Duodenal mucosa (tissue), 2 donors: ENCODE measurements around the gene CDCP2.
"Not testable (repeated sequence)": the region's sequence is repeated elsewhere in the genome, so short reads cannot be mapped to it uniquely, and the experiment has no call there.

Source experiments
- H3K27ac ChIP-seq: one replicate; pipeline ENCODE4 v1.7.0; 2013; ENCODE audit warnings: low read depth, low read length
- H3K27me3 ChIP-seq, 2 donors: one replicate each; pipeline ENCODE4 v1.7.0; 2013; ENCODE audit warnings: low read length in 2 of 2, control low read depth in 1 of 2; ENCODE audit not compliant: insufficient read depth in 2 of 2, control insufficient read depth in 1 of 2
- H3K36me3 ChIP-seq, 2 donors: one replicate each; pipeline ENCODE4 v1.7.0; 2013; ENCODE audit warnings: low read length in 2 of 2, control low read depth in 1 of 2; ENCODE audit not compliant: insufficient read depth in 2 of 2, control insufficient read depth in 1 of 2
- H3K4me1 ChIP-seq, 2 donors: one replicate each; pipeline ENCODE4 v1.7.0; 2013; ENCODE audit warnings: low read length in 2 of 2, control low read depth in 1 of 2; ENCODE audit not compliant: insufficient read depth in 2 of 2, control insufficient read depth in 1 of 2
- H3K4me3 ChIP-seq, 2 donors: one replicate each; pipeline ENCODE4 v1.7.0; 2013; ENCODE audit warnings: low read length in 2 of 2, low read depth in 1 of 2
- H3K9ac ChIP-seq, 2 donors: one replicate each; pipeline ENCODE4 v1.7.0; 2013; ENCODE audit warnings: low read length in 2 of 2, low read depth in 1 of 2
- H3K9me3 ChIP-seq, 2 donors: one replicate each; pipeline ENCODE4 v1.7.0; 2013; ENCODE audit warnings: low read length in 2 of 2, control low read depth in 1 of 2; ENCODE audit not compliant: control insufficient read depth in 1 of 2

The CDCP2 gene

GRCh38 chr1:54094730-54095105 is 58.1 kb downstream of the CDCP2 start:
- not testable (repeated sequence) for H3K27ac ChIP-seq, H3K9ac ChIP-seq, H3K9me3 ChIP-seq, H3K27me3 ChIP-seq, H3K36me3 ChIP-seq
- Histone ChIP-seq H3K4me3 (peak overlapping the region in 1 of 2 donors; percentile 17), H3K4me1 (peaks cover 26 to 28% of the 10 kb centered on the region in 2 donors)

DNA sequence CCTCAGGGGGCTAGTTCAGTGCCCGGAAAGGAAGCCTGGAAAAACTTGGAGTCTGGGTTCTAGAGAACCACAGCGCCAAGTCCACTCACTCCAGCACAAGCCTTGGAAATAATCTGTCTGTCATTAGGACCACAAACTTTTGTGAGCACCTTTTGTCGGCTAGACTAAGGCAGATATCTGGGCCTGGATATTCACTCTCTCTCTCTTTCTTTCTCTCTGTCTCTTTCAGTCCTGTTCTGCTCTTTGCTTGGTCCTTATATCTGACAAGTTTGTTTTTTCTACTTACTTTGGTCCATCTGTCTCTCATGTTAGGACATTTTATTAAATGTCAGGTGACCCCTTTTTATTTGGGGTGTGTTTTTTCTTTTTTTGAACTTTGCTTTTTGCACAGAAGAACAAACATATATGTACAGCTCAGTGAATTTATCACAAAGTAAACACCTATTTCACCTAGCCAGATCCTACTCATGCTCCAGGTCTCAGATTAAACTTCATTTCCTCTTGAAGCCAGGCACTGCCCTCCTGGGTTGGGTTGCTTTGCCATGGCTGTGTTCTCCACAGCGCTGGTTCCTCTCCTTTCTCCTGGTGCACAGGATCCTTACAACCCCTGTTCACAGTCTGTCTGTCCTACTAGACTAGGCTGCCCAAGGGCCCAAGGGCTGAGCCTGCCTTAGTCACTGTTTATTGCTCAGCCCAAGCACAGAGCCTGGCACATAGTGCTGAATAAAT is 58.6 kb downstream of the CDCP2 start:
- peaks cover 0 to 3% of the 10 kb centered on the region in 2 donors for H3K36me3 ChIP-seq
- H3K27ac ChIP-seq: no peak overlapping the region
- H3K27me3 ChIP-seq: no peaks in the 10 kb centered on the region
- peaks cover 26 to 28% of the 10 kb centered on the region in 2 donors for H3K4me1 ChIP-seq
- peak overlapping the region; percentile 7 to 18 for H3K9ac ChIP-seq
- H3K4me3 ChIP-seq: peak overlapping the region in 1 of 2 donors; percentile 17
- no peaks in the 10 kb centered on the region for H3K9me3 ChIP-seq

DNA sequence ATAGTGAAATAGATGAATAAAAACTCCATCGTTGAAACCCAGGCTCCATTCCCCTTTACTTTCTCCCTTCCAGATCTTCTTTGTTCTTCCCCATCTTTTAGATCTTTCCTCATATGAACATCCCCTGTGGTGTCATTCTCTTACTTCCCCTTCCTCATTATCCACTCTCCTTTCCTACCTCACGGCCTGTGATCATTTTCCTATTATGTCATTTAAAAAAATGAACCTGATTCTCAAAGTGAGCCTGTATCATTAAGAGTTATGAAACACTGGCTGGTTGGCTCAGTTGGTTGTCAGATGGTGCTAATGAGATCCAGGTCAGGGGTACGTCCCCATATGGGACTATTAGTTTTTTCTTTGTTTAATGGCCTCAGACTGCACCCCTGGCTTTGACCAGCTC is 61.1 kb downstream of the CDCP2 start:
- Histone ChIP-seq H3K9ac (no peak overlapping the region), H3K27me3 (no peaks in the 10 kb centered on the region), H3K9me3 (no peaks in the 10 kb centered on the region), H3K36me3 (peaks cover 0 to 3% of the 10 kb centered on the region in 2 donors), H3K4me1 (peaks cover 26 to 28% of the 10 kb centered on the region in 2 donors), H3K4me3 (no peak overlapping the region), H3K27ac (no peak overlapping the region)

- H3K36me3 ChIP-seq: peaks cover 0 to 6% of the 10 kb centered on the region in 2 donors
- no peak overlapping the region for H3K27ac ChIP-seq
- no peaks in the 10 kb centered on the region for H3K27me3 ChIP-seq
- no peaks in the 10 kb centered on the region for H3K9me3 ChIP-seq
- H3K4me3 ChIP-seq: no peak overlapping the region
- no peaks in the 10 kb centered on the region for H3K4me1 ChIP-seq
- no peak overlapping the region for H3K9ac ChIP-seq
Observed at GRCh38 chr1:54088385-54088784, 64.4 kb downstream of the CDCP2 start.

DNA sequence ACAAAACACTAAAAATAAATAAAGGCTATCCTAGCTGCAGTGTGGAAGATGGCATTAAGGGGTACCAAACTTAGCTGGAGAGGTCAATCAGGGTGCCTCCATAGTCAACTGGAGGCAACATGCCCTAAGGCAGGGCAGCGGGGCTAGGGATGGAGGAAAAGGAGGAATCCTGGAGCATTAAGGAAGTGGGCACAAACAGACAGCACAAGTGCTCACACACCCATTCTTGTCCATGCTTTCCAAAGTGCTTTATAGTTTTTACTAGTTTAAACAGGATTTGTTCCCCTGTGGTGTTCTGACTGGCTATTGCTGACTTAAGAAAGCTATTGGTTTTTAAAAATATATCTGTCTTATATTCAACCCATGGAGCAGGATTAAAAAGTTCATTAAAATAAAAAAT is 66.0 kb downstream of the CDCP2 start:
- Histone ChIP-seq H3K27me3 (no peaks in the 10 kb centered on the region), H3K9me3 (no peaks in the 10 kb centered on the region), H3K4me3 (no peak overlapping the region), H3K27ac (no peak overlapping the region), H3K36me3 (peaks cover 0 to 6% of the 10 kb centered on the region in 2 donors), H3K9ac (no peak overlapping the region), H3K4me1 (no peaks in the 10 kb centered on the region)

GRCh38 chr1:54084794-54085193 is 68.0 kb downstream of the CDCP2 start:
- Histone ChIP-seq H3K4me1 (peaks cover 0 to 5% of the 10 kb centered on the region in 2 donors), H3K9ac (no peak overlapping the region), H3K4me3 (no peak overlapping the region), H3K9me3 (no peaks in the 10 kb centered on the region), H3K27ac (no peak overlapping the region), H3K27me3 (no peaks in the 10 kb centered on the region), H3K36me3 (peaks cover 0 to 4% of the 10 kb centered on the region in 2 donors)
